ENCODE measurements around the gene TMEM107. TPM values are rescaled to one million over a fixed set of nuclear protein-coding genes. Genes with fewer than 3 reads are reported as not detected.

TMEM107 gene
- total and polyA plus RNA-seq, 10 of the 15 experiments (the other 5 are each of a cell fraction or from before 2014, with no cell fraction given), result 7.9 to 38.7 (median 22.9) TPM

DNA sequence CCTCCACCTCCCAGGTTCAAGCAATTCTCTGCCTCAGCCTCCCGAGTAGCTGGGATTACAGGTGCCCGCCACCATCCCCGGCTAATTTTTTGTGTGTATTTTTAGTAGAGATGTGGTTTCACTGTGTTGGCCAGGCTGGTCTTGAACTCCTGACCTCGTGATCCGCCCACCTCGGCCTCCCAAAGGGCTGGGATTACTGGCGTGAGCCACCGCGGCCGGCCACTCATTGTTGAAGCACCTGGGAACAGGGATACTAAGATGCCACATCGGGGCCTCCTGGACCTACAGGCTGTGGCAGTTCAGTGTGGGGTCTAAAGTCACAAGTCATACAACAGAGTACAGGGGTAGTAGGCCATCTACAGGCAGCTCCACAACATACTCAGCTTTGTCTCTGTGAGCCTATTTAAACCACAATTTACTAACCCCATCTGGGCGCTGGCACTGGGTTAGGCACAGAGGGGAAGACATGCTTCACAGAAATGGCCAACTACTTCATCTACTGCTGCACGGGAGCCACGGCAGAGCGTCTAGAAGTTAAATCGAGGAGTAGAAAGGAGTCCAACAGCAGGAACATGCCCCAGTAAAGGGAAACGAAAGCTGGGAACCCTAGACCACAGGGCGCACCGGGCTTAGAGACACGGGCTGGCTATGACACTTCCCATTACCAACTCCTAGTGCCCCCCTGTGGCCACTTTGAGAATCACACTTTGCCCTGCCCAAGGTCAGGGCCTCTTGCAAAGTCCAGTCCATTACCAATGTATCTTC is 17.7 kb downstream of the TMEM107 start:
- intact Hi-C loops (cut with micrococcal nuclease; ENCODE audit: unreplicated experiment) (no loop called here), in situ Hi-C loops (cut with MboI) (no loop called here)
- Histone ChIP-seq H3K79me2 (ENCODE audit: control insufficient read depth, insufficient read depth, low read length) (peaks cover 26% of the 10 kb centered on the region), H3K36me3 (ENCODE audit: control insufficient read depth in 2 of 2, insufficient read depth in 2 of 2, low read length in 1 of 2) (peaks cover 0 to 5% of the 10 kb centered on the region in 2 experiments; a peak in 1 of 4 replicates), H3K4me1 (ENCODE audit: control insufficient read depth, insufficient read depth, low read length) (peaks cover 24% of the 10 kb centered on the region), H3K9me3 (replicated peaks; ENCODE audit: control insufficient read depth, insufficient read depth, low read length) (no peaks in the 10 kb centered on the region), H3K27me3 (replicated peaks in 1 of 2; ENCODE audit: control insufficient read depth in 2 of 2, insufficient read depth in 2 of 2, low read length in 1 of 2) (no peaks in the 10 kb centered on the region), H4K20me1 (ENCODE audit: control insufficient read depth, insufficient read depth) (no peaks in the 10 kb centered on the region), H2AFZ (ENCODE audit: control insufficient read depth, low read depth, low read length) (no peak overlapping the region), H3K9ac (ENCODE audit: control insufficient read depth, insufficient read depth, low read length) (no peak overlapping the region; the same call in 1 of the 2 replicates), H3K27ac (ENCODE audit: control insufficient read depth, insufficient read depth) (peak overlapping the region; percentile 48), H3K4me3 (no peak overlapping the region; the same call in 1 of the 2 replicates), H3K4me2 (ENCODE audit: control insufficient read depth, insufficient read depth) (peak overlapping the region; percentile 72)
- BruUV-seq (replicated peaks), result no TSS peak
- DNase-seq (ENCODE audit: low read depth, low spot score) (no peak), ATAC-seq (peak; percentile 43), FAIRE-seq (peak; percentile 97)
- ChIA-PET RAD21 (ENCODE audit: unreplicated experiment) (interaction anchor here (0.7 to 2.4 kb wide), 10 partner anchors 15 to 141 kb away, joined by 3 to 16 read pairs (median 4); partner anchors contain the start of gene HES7), POLR2A (interaction anchor here (1.1 to 7.5 kb wide), 5 partner anchors 21 to 64 kb away, joined by 5 to 71 read pairs (median 11); partner anchors contain the start of genes ALOXE3 and BORCS6), CTCF (interaction anchor here (0.8 to 5.3 kb wide), 20 partner anchors 9 to 142 kb away, joined by 3 to 46 read pairs (median 4); partner anchors contain the start of genes ALOXE3 and HES7), SMC1A (ENCODE audit: uncharacterized antibody, unreplicated experiment) (interaction anchor here (0.9 to 5.1 kb wide), 9 partner anchors 20 to 101 kb away, joined by 3 to 42 read pairs (median 6); partner anchors contain the start of genes ALOXE3 and HES7)
- 47% methylated on average over 20 of the region's 20 CpGs for WGBS (ENCODE audit: insufficient coverage, insufficient replicate concordance, low lambda C conversion rate, missing lambda C conversion rate)
- TF ChIP-seq, protein P1, sequence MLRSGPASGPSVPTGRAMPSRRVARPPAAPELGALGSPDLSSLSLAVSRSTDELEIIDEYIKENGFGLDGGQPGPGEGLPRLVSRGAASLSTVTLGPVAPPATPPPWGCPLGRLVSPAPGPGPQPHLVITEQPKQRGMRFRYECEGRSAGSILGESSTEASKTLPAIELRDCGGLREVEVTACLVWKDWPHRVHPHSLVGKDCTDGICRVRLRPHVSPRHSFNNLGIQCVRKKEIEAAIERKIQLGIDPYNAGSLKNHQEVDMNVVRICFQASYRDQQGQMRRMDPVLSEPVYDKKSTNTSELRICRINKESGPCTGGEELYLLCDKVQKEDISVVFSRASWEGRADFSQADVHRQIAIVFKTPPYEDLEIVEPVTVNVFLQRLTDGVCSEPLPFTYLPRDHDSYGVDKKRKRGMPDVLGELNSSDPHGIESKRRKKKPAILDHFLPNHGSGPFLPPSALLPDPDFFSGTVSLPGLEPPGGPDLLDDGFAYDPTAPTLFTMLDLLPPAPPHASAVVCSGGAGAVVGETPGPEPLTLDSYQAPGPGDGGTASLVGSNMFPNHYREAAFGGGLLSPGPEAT (IDR thresholded peaks at IDR 0.05; ENCODE audit: low read depth), result peak; percentile 60; the same call in 1 of the 2 replicates
- TF ChIP-seq JUNB (IDR thresholded peaks at IDR 0.05) (no peak), RBBP5 (conservative IDR thresholded peaks at IDR 0.05) (no peak), ETV6 (conservative IDR thresholded peaks at IDR 0.05 in 1 of 2, IDR thresholded peaks at IDR 0.05 in 1 of 2; ENCODE audit: borderline replicate concordance in 1 of 2, low read depth in 1 of 2) (no peak), SPI1 (IDR thresholded peaks at IDR 0.05; ENCODE audit: borderline replicate concordance, insufficient read depth, low read depth, low read length) (peak; percentile 73; the same call in 1 of the 2 replicates), ESRRA (IDR thresholded peaks at IDR 0.05; ENCODE audit: low read length) (peak; percentile 72; the same call in 1 of the 2 replicates), EED (IDR thresholded peaks at IDR 0.05; ENCODE audit: low read depth) (no peak; the same call in 1 of the 2 replicates), BCL11A (IDR thresholded peaks at IDR 0.05; ENCODE audit: low read depth, low read length) (no peak), HDAC6 (IDR thresholded peaks at IDR 0.05; ENCODE audit: unreplicated experiment) (no peak), SREBF2 (IDR thresholded peaks at IDR 0.05; ENCODE audit: low read length) (no peak), TCF3 (IDR thresholded peaks at IDR 0.05; ENCODE audit: borderline replicate concordance, insufficient read depth, low read depth, low read length) (no peak), HDAC2 (IDR thresholded peaks at IDR 0.05) (no peak), RUNX3 (IDR thresholded peaks at IDR 0.05; ENCODE audit: low read length) (peak; percentile 19; the same call in 1 of the 2 replicates), SUPT20H (IDR thresholded peaks at IDR 0.05; ENCODE audit: borderline replicate concordance, control insufficient read depth, low read depth, low read length) (no peak), FOS (IDR thresholded peaks at IDR 0.05; ENCODE audit: borderline replicate concordance, extremely low read depth, insufficient read length) (no peak)
- TF ChIP-seq, protein P2, sequence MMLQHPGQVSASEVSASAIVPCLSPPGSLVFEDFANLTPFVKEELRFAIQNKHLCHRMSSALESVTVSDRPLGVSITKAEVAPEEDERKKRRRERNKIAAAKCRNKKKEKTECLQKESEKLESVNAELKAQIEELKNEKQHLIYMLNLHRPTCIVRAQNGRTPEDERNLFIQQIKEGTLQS (IDR thresholded peaks at IDR 0.05; ENCODE audit: borderline replicate concordance, extremely low read depth, low read depth, low read length), result no peak
- TF ChIP-seq, protein P3, sequence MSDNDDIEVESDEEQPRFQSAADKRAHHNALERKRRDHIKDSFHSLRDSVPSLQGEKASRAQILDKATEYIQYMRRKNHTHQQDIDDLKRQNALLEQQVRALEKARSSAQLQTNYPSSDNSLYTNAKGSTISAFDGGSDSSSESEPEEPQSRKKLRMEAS (IDR thresholded peaks at IDR 0.05; ENCODE audit: low read depth, low read length), result no peak
- TF ChIP-seq, protein P4, sequence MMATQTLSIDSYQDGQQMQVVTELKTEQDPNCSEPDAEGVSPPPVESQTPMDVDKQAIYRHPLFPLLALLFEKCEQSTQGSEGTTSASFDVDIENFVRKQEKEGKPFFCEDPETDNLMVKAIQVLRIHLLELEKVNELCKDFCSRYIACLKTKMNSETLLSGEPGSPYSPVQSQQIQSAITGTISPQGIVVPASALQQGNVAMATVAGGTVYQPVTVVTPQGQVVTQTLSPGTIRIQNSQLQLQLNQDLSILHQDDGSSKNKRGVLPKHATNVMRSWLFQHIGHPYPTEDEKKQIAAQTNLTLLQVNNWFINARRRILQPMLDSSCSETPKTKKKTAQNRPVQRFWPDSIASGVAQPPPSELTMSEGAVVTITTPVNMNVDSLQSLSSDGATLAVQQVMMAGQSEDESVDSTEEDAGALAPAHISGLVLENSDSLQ (IDR thresholded peaks at IDR 0.05), result peak; percentile 29; the same call in 1 of the 2 replicates
